Endothelial cell of umbilical vein (primary cell): ENCODE measurements around the gene IGSF6. TPM values are rescaled to one million over a fixed set of nuclear protein-coding genes. Genes with fewer than 3 reads are reported as not detected.

Experiments
- BruUV-seq: library from RNA; stranded (reverse); fragments of 400-500 nt; replicated peaks from 2 replicates; lab custom pipeline; 2021; lab: Mats Ljungman, UMichigan
- CTCF ChIA-PET: fragments of 300-600, 350-600 bp; sonication (Branson Sonifier 250); formaldehyde crosslinking; loops from one replicate; lab custom pipeline; 2021; ENCODE audit warnings: antibody characterized with exemption, inconsistent platforms; lab: Charles Lee
- POLR2A ChIA-PET: fragments of 300-600, 350-600 bp; sonication (Branson Sonifier 250); formaldehyde crosslinking; loops from one replicate; lab custom pipeline; 2021; ENCODE audit warnings: antibody characterized with exemption, inconsistent platforms; lab: Charles Lee
- DNase-seq: peaks from one replicate; pipeline ENCODE4 v3.0.0-alpha.2; 2011; ENCODE audit warnings: low read depth, low spot score
- FAIRE-seq: peaks from 2 replicates; lab custom pipeline; 2011; peaks lifted over from hg19 to GRCh38; lab: Jason Lieb, UNC
- H2AFZ ChIP-seq: 2 replicates; pipeline ENCODE4 v1.6.0; 2012; ENCODE audit warnings: low read depth, low read length, control low read depth, inconsistent platforms
- H3K27ac ChIP-seq: 2 replicates; pipeline ENCODE4 v1.5.1; 2011; ENCODE audit warnings: low read depth, mild to moderate bottlenecking, control low read depth, low read length, moderate library complexity; ENCODE audit not compliant: insufficient read depth
- H3K27me3 ChIP-seq, 2 experiments: 2 replicates each; pipeline versions ENCODE4 v1.6.0 to v1.6.1; 2011; ENCODE audit warnings: low read length in 2 of 2, mixed read lengths in 1 of 2; ENCODE audit not compliant: control insufficient read depth in 2 of 2, insufficient read depth in 2 of 2
- H3K36me3 ChIP-seq, 2 experiments: 2 replicates in 1 of 2; 3 replicates in 1 of 2; pipeline ENCODE4 v1.5.1; 2011; ENCODE audit warnings: low read length in 2 of 2, mild to moderate bottlenecking in 1 of 2, moderate library complexity in 1 of 2; ENCODE audit not compliant: control insufficient read depth in 2 of 2, insufficient read depth in 2 of 2; ENCODE audit errors: extremely low read depth in 1 of 2
- H3K4me1 ChIP-seq: 3 replicates; pipeline ENCODE4 v1.5.1; 2011; ENCODE audit warnings: mild to moderate bottlenecking, low read length; ENCODE audit not compliant: control insufficient read depth, insufficient read depth; ENCODE audit errors: extremely low read depth
- H3K4me2 ChIP-seq: 2 replicates; pipeline ENCODE4 v1.6.1; 2011; ENCODE audit warnings: low read length, control low read depth, mixed read lengths; ENCODE audit not compliant: insufficient read depth
- H3K4me3 ChIP-seq, 3 experiments: fragments of 200-600 bp in 1 of 3; sonication (generic), shearing (Covaris generic) in 1 of 3; replicated peaks in 1 of 3; 2 replicates each; pipeline ENCODE4 v1.5.1; 2011 to 2016; ENCODE audit warnings: control low read depth in 3 of 3, low read length in 3 of 3, mild to moderate bottlenecking in 2 of 3, inconsistent platforms in 1 of 3, low read depth in 1 of 3, moderate library complexity in 1 of 3; ENCODE audit not compliant: insufficient read depth in 1 of 3
- H3K79me2 ChIP-seq: 2 replicates; pipeline ENCODE4 v1.6.0; 2012; ENCODE audit warnings: low read length, inconsistent platforms; ENCODE audit not compliant: control insufficient read depth, insufficient read depth
- H3K9ac ChIP-seq: replicated peaks from 2 replicates; pipeline ENCODE3; 2011; ENCODE audit warnings: low read length, control low read depth; ENCODE audit not compliant: insufficient read depth; ENCODE audit errors: extremely low read depth
- H3K9me1 ChIP-seq: replicated peaks from 3 replicates; pipeline ENCODE4 v1.6.0; 2011; ENCODE audit warnings: mild to moderate bottlenecking, low read length; ENCODE audit not compliant: control insufficient read depth, insufficient read depth; ENCODE audit errors: extremely low read depth
- H3K9me3 ChIP-seq: replicated peaks from 2 replicates; pipeline ENCODE4 v1.5.1; 2012; ENCODE audit warnings: low read length, inconsistent platforms; ENCODE audit not compliant: control insufficient read depth, insufficient read depth
- H4K20me1 ChIP-seq: replicated peaks from 2 replicates; pipeline ENCODE3; 2011; ENCODE audit warnings: mild to moderate bottlenecking, low read length; ENCODE audit not compliant: control insufficient read depth, insufficient read depth; ENCODE audit errors: extremely low read depth
- CTCF ChIP-seq, 2 donors: IDR thresholded peaks; 1 replicate in 1 of 2; 2 replicates in 1 of 2; pipeline ENCODE4 v1.5.1; 2011; ENCODE audit warnings: low read length in 2 of 2, mild to moderate bottlenecking in 2 of 2, moderate library complexity in 2 of 2, control low read depth in 1 of 2, inconsistent platforms in 1 of 2, low read depth in 1 of 2; ENCODE audit not compliant: insufficient read depth in 1 of 2; ENCODE audit errors: extremely low read depth in 1 of 2
- EZH2 ChIP-seq: IDR thresholded peaks from 2 replicates; pipeline ENCODE4 v1.6.1; 2012; ENCODE audit warnings: borderline replicate concordance, low read depth, mild to moderate bottlenecking, moderate library complexity, low read length, inconsistent platforms; ENCODE audit not compliant: severe bottlenecking
- FOS ChIP-seq: IDR thresholded peaks from 2 replicates; pipeline ENCODE4 v1.6.1; 2011; ENCODE audit warnings: mild to moderate bottlenecking, low read length, moderate library complexity, borderline replicate concordance; ENCODE audit not compliant: insufficient read depth
- GATA2 ChIP-seq: IDR thresholded peaks from 2 replicates; pipeline ENCODE4 v1.7.0; 2011; ENCODE audit warnings: low read depth, mild to moderate bottlenecking, moderate library complexity, mixed read lengths, low read length; ENCODE audit not compliant: insufficient read length, insufficient read depth
- JUN ChIP-seq: IDR thresholded peaks from 2 replicates; pipeline ENCODE4 v1.6.1; 2011; ENCODE audit warnings: borderline replicate concordance, low read depth; ENCODE audit not compliant: insufficient read length, insufficient read depth
- MYC ChIP-seq: IDR thresholded peaks from one replicate; pipeline ENCODE4 v1.6.1; 2011; ENCODE audit warnings: mild to moderate bottlenecking, low read depth, low read length
- POLR2A ChIP-seq: IDR thresholded peaks from 2 replicates; pipeline ENCODE4 v1.6.1; 2012; ENCODE audit warnings: low read depth, mild to moderate bottlenecking, control low read depth, low read length
- POLR2AphosphoS5 ChIP-seq: IDR thresholded peaks from 2 replicates; pipeline ENCODE4 v1.6.1; 2012; ENCODE audit warnings: low read depth, mild to moderate bottlenecking, control low read depth, low read length, moderate library complexity; ENCODE audit not compliant: insufficient read depth
- dilution Hi-C: fragments of 300-500 bp; cut with MboI; formaldehyde crosslinking; loops from one replicate; pipeline ENCODE4 v1.15.0; 2019; ENCODE audit warnings: low sequenced_read_pairs; ENCODE audit not compliant: extremely low pct_ligation_motif_present
- intact Hi-C: fragments of 100-400 bp; cut with micrococcal nuclease; formaldehyde crosslinking; loops from one replicate; pipeline ENCODE4 v1.10.0; 2022
- polyA plus RNA-seq, 4 experiments: library from polyadenylated mRNA; depleted of rRNA in 3 of 4; stranded (reverse) in 3 of 4; unstranded in 1 of 4; fragments of >200 nt; gene quantifications; 2 replicates each; pipeline versions ENCODE4 v1.2.1 to v1.2.3, GENCODE V29; 2011 to 2012; ENCODE audit warnings: missing spikeins in 1 of 4
- total RNA-seq: library from RNA; stranded (reverse); gene quantifications from 2 replicates; pipeline ENCODE4 v1.2.3, GENCODE V29; 2021
- TF ChIP-seq, protein P1 (sequence below): IDR thresholded peaks from 2 replicates; pipeline ENCODE4 v1.6.1; 2011; ENCODE audit not compliant: insufficient read depth, insufficient read length

The IGSF6 gene
- total and polyA plus RNA-seq, 2 donors (not counting 3 experiments of a cell fraction or from before 2014, with no cell fraction given): not detected

DNA sequence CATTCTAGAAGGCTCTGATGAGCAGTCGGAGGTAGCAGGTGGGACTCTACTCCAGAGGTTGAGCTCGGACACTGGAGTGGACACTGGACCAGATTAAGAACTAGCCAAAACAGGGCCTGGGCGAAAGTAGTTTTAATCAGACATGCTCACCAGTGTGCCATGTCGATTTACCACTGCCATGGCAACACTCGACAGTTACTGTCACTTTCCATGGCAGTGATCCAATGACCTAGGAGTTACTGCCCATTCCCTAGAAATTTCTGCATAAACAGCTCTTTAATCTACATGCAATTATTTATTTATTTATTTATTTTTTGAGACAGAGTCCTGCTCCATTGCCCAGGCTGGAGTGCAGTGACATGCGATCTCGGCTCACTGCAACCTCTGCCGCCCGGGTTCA is 60.2 kb downstream of the IGSF6 start:
- CTCF ChIA-PET: interaction anchor here (0.8 to 3.1 kb wide), 5 partner anchors 8 to 65 kb away, joined by 3 to 11 read pairs (median 3); no protein-coding TSS in a partner anchor
- H3K9ac ChIP-seq: no peak overlapping the region
- H3K4me2 ChIP-seq: no peak overlapping the region
- TF ChIP-seq JUN (no peak), EZH2 (no peak), GATA2 (no peak), CTCF (IDR thresholded peaks at IDR 0.05; ENCODE audit: extremely low read depth in 1 of 2, insufficient read depth in 1 of 2, low read depth in 1 of 2, low read length in 2 of 2) (no peak), FOS (no peak), POLR2AphosphoS5 (no peak), MYC (no peak), POLR2A (no peak)
- TF ChIP-seq, protein P1, sequence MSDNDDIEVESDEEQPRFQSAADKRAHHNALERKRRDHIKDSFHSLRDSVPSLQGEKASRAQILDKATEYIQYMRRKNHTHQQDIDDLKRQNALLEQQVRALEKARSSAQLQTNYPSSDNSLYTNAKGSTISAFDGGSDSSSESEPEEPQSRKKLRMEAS: no peak
- no peaks in the 10 kb centered on the region for H3K79me2 ChIP-seq
- H4K20me1 ChIP-seq: no peaks in the 10 kb centered on the region
- intact Hi-C loops (no loop called here), dilution Hi-C loops (no loop called here)
- DNase-seq: no peak
- FAIRE-seq: no peak
- no peak overlapping the region for H2AFZ ChIP-seq
- H3K9me3 ChIP-seq: no peaks in the 10 kb centered on the region
- no TSS peak for BruUV-seq
- no peaks in the 10 kb centered on the region for H3K9me1 ChIP-seq
- H3K4me1 ChIP-seq: no peaks in the 10 kb centered on the region
- POLR2A ChIA-PET: no interaction called here
- peaks cover 0 to 5% of the 10 kb centered on the region in 2 experiments for H3K27me3 ChIP-seq
- H3K4me3 ChIP-seq: no peak overlapping the region
- H3K27ac ChIP-seq: no peak overlapping the region
- H3K36me3 ChIP-seq: no peaks in the 10 kb centered on the region
